Stimulated activated CD4-positive, alpha-beta T cell treated with anti-CD3 and anti-CD28 coated beads, Interleukin-12 subunit alpha, Interleukin-12 subunit beta, amount 100 ng/mL, for 4 hours (primary cell): Measurements from ENCODE around the gene UBE2G1.
"Not testable (repeated sequence)": the region's sequence is repeated elsewhere in the genome, so short reads cannot be mapped to it uniquely, and the experiment has no call there.

Experiments
- DNase-seq: peaks from one replicate; pipeline ENCODE4 v3.0.0-alpha.2; 2020

Gene UBE2G1

GRCh38 chr17:4366327-4367063, at the start of gene UBE2G1:
UBE2G1 (minus strand) TSS chr17:4366675; CDS start chr17:4366316, 359 bp downstream.
- peak; percentile 99 for DNase-seq

GRCh38 chr17:4412933-4413831, 46.7 kb upstream of the UBE2G1 start:
- peak; percentile 95 for DNase-seq

GRCh38 chr17:4411201-4411600, 44.7 kb upstream of the UBE2G1 start:
- DNase-seq = no peak

GRCh38 chr17:4409659-4410058, 43.2 kb upstream of the UBE2G1 start:
- no peak for DNase-seq

- no peak for DNase-seq
Measured at GRCh38 chr17:4407851-4408250, 41.4 kb upstream of the UBE2G1 start.

- DNase-seq = no peak
Measured at GRCh38 chr17:4407216-4407615, 40.7 kb upstream of the UBE2G1 start.

- DNase-seq = no peak
Measured at GRCh38 chr17:4406386-4406785, 39.9 kb upstream of the UBE2G1 start.

- DNase-seq = no peak
Measured at GRCh38 chr17:4405699-4406098, 39.2 kb upstream of the UBE2G1 start.

GRCh38 chr17:4405038-4405669, 38.7 kb upstream of the UBE2G1 start:
- no peak for DNase-seq

- no peak for DNase-seq
Measured at GRCh38 chr17:4397840-4398239, 31.4 kb upstream of the UBE2G1 start.

GRCh38 chr17:4395111-4395478, 28.6 kb upstream of the UBE2G1 start:
- no peak for DNase-seq

- no peak for DNase-seq
Measured at GRCh38 chr17:4394208-4395110, 28.0 kb upstream of the UBE2G1 start.

GRCh38 chr17:4393806-4394205, 27.3 kb upstream of the UBE2G1 start:
- DNase-seq = no peak

GRCh38 chr17:4389079-4389478, 22.6 kb upstream of the UBE2G1 start:
- DNase-seq = no peak

GRCh38 chr17:4387137-4387536, 20.7 kb upstream of the UBE2G1 start:
- DNase-seq = no peak

- DNase-seq = no peak
Measured at GRCh38 chr17:4386406-4386805, 19.9 kb upstream of the UBE2G1 start.

GRCh38 chr17:4381690-4382671, 15.5 kb upstream of the UBE2G1 start:
- DNase-seq = no peak

GRCh38 chr17:4378626-4379025, 12.2 kb upstream of the UBE2G1 start:
- no peak for DNase-seq

GRCh38 chr17:4377247-4377646, 10.8 kb upstream of the UBE2G1 start:
- DNase-seq = not testable (repeated sequence)

- DNase-seq = not testable (repeated sequence)
Measured at GRCh38 chr17:4375796-4376440, 9.4 kb upstream of the UBE2G1 start.
